ENCODE data around the gene F13A1.

F13A1 gene

GRCh38 chr6:6293317-6293716 lies 27.1 kb downstream of the F13A1 start:
- no peak for ATAC-seq
- no peak for TF ChIP-seq CSDC2 (CRISPR knock-in tag; IDR thresholded peaks at IDR 0.05)
- TF ChIP-seq TSHZ2 (CRISPR knock-in tag; IDR thresholded peaks at IDR 0.05) = no peak
- TF ChIP-seq ESRRG (CRISPR knock-in tag; IDR thresholded peaks at IDR 0.05) = no peak
- no peak for TF ChIP-seq CREB5 (CRISPR knock-in tag; IDR thresholded peaks at IDR 0.05; ENCODE audit: low read depth)
- no peak for TF ChIP-seq ARNTL (CRISPR knock-in tag; IDR thresholded peaks at IDR 0.05; ENCODE audit: borderline replicate concordance, low read depth)
- no peak for TF ChIP-seq ZNF8 (CRISPR knock-in tag; IDR thresholded peaks at IDR 0.05)
- no peak for TF ChIP-seq ZFP30 (CRISPR knock-in tag; IDR thresholded peaks at IDR 0.05)
- no peak for TF ChIP-seq PPARA (CRISPR knock-in tag; IDR thresholded peaks at IDR 0.05; ENCODE audit: borderline replicate concordance)
- TF ChIP-seq ZFP3 (CRISPR knock-in tag; IDR thresholded peaks at IDR 0.05) = no peak
- no peak for TF ChIP-seq OSR1 (CRISPR knock-in tag; IDR thresholded peaks at IDR 0.05)

GRCh38 chr6:6287415-6287814 lies 33.0 kb downstream of the F13A1 start:
- TF ChIP-seq CSRNP3 (CRISPR knock-in tag; IDR thresholded peaks at IDR 0.05) = no peak
- TF ChIP-seq CREB5 (CRISPR knock-in tag; IDR thresholded peaks at IDR 0.05; ENCODE audit: low read depth) = no peak
- TF ChIP-seq ZFP3 (CRISPR knock-in tag; IDR thresholded peaks at IDR 0.05) = no peak
- no peak for TF ChIP-seq ZNF8 (CRISPR knock-in tag; IDR thresholded peaks at IDR 0.05)
- TF ChIP-seq OSR1 (CRISPR knock-in tag; IDR thresholded peaks at IDR 0.05) = no peak
- no peak for TF ChIP-seq TSHZ2 (CRISPR knock-in tag; IDR thresholded peaks at IDR 0.05)
- no peak for TF ChIP-seq PPARA (CRISPR knock-in tag; IDR thresholded peaks at IDR 0.05; ENCODE audit: borderline replicate concordance)
- no peak for TF ChIP-seq BACH2 (CRISPR knock-in tag; IDR thresholded peaks at IDR 0.05; ENCODE audit: borderline replicate concordance)
- TF ChIP-seq ESRRG (CRISPR knock-in tag; IDR thresholded peaks at IDR 0.05) = no peak
- no peak for TF ChIP-seq PATZ1 (CRISPR knock-in tag; IDR thresholded peaks at IDR 0.05; ENCODE audit: borderline replicate concordance)
- no peak for TF ChIP-seq ARNTL (CRISPR knock-in tag; IDR thresholded peaks at IDR 0.05; ENCODE audit: borderline replicate concordance, low read depth)
- TF ChIP-seq TCF4 (CRISPR knock-in tag; IDR thresholded peaks at IDR 0.05; ENCODE audit: borderline replicate concordance) = no peak
- no peak for TF ChIP-seq ZC3H10 (CRISPR knock-in tag; IDR thresholded peaks at IDR 0.05)
- no peak for TF ChIP-seq POU6F1 (CRISPR knock-in tag; IDR thresholded peaks at IDR 0.05; ENCODE audit: borderline replicate concordance, low read depth)
- no peak for TF ChIP-seq ISL1 (CRISPR knock-in tag; IDR thresholded peaks at IDR 0.05)
- TF ChIP-seq CSDC2 (CRISPR knock-in tag; IDR thresholded peaks at IDR 0.05) = no peak
- TF ChIP-seq RARB (CRISPR knock-in tag; IDR thresholded peaks at IDR 0.05) = no peak
- TF ChIP-seq ZNF70 (CRISPR knock-in tag; IDR thresholded peaks at IDR 0.05) = no peak
- no peak for TF ChIP-seq ZFP30 (CRISPR knock-in tag; IDR thresholded peaks at IDR 0.05)
- ATAC-seq = no peak

Data from SK-N-SH treated with all-trans-retinoic acid at 6 μM for 48 hours (cell line).